Breast epithelium (tissue), 3 donors: ENCODE data around the gene ARL8A.

Experiments
- CTCF ChIP-seq, 3 donors: fragments of 450-650 bp; IDR thresholded peaks; one replicate each; pipeline ENCODE4 v1.5.1; 2016 to 2017; ENCODE audit warnings: antibody characterized with exemption in 3 of 3, mild to moderate bottlenecking in 3 of 3, moderate library complexity in 3 of 3
- POLR2AphosphoS5 ChIP-seq, 3 donors: sonication (generic); formaldehyde crosslinking; IDR thresholded peaks; one replicate each; pipeline ENCODE4 v1.6.1; 2017; ENCODE audit warnings: antibody characterized with exemption in 3 of 3

- TF ChIP-seq CTCF (IDR thresholded peaks at IDR 0.05) (no peak), POLR2AphosphoS5 (IDR thresholded peaks at IDR 0.05) (no peak)
Observed at GRCh38 chr1:202179828-202180750, 35.6 kb upstream of the ARL8A start.
